GM19452 (cell line): ENCODE data around the gene NUB1.
A peak's percentile ranks its signal among the peaks of the same experiment; 100 is the strongest.

Experiments
- ATAC-seq: cut with Tn5 transposase; IDR thresholded peaks from one replicate; pipeline ENCODE4 v1.9.1; 2021; ENCODE audit not compliant: unreplicated experiment

The NUB1 gene

DNA sequence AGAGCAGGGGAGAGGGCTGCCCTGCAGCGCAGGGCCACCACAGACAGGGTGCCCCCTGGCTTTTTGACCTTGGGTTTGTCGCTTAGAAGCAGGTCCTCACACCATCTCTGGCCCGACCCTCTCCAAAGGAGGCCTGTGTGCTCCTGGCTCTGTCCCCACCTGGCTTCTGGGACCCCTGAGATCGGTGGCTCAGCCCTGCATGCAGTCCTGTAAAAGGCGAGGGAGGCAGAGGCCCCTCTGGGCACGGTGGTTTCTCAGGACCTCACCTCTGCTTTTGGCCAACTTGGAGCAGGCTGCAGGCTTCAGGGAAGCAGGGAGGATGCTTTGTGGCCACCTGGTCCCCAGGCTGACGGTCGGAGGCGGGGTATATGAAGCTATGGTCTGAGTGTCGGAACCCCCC is 46.8 kb downstream of the NUB1 start:
- no peak for ATAC-seq

DNA sequence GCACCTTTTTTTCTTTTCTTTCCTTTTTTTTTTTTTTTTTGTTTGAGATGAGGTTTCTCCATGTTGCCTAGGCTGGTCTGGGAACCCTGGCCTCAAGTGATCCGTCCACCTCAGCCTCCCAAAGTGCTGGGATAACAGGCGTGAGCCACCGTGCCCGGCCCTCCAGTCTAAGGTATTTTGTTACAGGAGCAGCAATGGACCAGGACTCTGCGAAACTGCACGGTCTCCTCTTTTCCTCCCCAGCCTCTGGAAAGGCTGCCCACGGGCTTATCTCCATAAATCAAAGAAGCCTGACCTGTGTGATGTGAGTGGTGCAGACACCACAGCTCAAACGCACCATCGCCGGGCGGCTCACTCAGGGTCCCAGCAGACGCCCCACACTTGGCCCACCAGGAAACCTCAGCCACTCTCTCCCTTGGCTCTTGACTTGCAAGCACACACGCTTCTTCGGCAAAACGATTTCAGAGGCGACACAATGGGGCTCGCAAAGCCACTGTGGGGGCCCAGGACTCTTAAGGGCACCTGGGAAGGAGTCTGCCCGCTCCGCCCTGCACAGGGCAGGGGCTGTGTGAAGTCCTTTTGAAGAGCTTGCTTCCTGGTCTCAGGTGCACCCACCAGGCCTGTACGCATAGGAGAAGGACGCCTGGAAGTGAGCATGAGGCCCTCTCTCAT is 47.6 kb downstream of the NUB1 start:
- no peak for ATAC-seq

DNA sequence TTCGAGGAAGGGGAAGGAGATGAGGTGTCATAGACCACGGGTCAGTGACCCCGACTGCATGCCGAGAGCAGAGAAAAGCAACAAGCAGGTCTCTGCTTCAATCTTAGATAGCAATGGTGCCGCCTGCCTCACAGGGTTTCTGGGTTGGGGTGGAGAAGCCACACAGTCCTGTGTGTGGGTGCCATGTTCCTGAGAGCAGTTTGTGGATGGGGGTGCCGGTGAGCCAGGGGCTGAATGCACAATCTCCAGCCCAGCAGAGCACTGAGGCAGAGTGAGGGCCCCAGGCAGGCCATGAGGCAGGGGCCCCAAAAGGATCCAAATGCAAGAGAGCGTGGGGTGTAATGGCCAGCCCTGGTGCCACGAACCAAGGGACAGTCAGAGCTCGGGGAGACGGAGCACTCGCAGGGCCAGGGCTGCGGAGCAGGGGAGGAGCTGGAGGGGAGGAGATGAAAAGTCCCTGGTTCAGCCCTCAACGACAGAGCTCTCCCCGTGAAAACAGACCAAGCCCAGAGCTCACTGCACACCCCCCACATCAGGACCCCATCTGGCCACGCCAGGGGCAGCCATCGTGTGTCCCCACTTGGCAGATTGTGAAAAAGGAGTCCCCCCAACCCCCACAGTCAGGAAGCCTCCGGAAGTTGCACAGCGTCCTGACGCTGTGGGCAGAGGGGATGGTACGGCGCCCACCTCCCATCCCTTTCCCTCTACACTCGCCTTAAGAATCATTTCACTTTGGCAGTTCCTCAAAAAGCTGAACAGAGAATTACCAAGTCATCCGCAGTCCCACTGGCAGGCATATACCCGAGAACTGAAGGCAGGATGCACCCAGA is 48.4 kb downstream of the NUB1 start:
- no peak for ATAC-seq

DNA sequence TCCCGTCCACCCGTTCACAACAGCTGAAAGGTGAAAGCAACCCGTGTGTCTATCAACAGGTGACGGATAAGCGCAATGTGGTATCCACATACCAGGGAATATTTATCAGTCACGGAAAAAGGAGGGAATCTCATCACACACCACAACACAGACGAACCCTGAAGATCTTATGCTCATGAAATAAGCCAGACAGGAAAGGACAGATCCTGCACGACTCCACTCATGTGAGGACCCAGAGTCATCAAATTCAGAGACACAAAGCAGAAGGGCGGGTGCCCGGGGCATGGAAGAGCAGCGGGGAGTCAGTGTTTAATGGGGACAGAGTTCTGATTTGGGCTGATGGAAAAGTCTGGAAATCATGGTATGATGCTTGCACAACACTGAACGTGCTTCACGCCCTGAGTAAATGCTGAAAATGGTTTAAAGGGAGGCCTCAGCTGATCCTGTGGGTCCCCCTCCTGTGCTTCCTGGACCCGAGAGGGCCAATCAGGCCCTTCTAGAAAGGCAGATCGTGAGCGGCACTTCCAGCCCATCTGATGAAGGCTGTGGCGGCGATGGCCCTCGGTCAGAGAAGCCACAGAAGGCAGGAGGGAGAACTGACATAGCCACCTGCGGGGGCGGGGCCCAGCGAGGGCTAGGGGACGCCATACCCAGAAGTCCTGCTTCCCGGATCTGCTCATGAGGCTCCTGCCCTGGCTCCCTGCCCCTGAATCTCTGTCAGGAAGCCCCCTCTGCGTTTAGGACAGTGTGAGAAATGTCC is 49.2 kb downstream of the NUB1 start:
- ATAC-seq, result no peak

DNA sequence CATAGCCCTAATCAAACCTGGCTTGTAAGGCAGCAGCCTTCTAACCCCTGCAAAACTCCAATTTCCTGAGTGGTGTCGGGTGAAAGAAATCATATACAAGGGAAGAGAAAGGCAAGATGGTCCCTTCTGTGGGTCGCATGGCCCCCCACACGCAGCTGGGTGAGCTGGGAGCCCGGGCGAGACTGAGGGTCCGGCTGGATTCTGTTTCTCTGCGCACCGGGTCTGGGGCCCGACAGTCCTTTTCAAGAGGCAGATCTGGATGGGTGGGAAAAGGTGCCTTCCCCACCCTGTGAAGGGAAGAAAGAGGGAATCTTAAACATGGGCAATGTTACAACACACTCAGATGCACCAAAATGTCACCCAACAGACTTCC is 49.7 kb downstream of the NUB1 start:
- no peak for ATAC-seq

DNA sequence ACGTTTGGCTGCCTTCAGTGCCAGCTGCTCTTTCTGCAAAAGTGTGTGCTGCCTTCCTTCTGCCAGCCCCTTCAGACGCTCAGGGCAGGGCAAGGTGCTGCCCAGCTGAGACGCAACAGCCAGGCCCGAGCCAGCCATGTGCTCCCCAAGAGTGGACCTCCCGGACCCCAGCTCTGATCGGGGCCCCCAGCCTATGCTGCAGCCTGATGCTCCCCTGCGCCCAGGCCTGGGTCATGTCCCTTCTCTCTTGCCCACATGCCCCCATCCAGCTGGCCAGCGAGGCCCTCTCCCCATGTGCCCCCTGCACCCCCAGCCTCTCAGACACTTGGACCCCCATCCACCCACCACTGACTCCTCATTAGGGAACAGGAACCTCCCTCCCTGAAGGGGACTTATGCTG is 50.4 kb downstream of the NUB1 start:
- no peak for ATAC-seq

DNA sequence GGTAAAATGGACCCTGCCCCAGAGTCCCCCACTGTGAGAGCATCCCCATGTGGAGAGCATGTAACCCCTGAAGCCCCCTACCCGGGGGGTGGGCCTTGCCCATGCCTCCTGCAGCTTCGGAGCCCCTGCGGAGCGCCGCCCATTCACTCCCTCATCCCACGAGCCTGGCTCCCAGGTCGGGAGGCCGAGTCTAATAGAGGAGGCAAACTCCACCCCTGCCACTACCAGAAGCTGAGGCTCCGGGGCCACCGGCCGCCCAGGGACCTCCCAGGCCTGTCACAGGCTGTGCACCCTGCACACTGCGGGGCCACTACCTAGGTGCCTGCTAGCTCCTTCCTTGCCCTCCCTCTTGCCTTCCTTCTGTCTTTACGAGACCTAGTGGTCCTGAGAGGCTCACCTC is 50.8 kb downstream of the NUB1 start:
- no peak for ATAC-seq

DNA sequence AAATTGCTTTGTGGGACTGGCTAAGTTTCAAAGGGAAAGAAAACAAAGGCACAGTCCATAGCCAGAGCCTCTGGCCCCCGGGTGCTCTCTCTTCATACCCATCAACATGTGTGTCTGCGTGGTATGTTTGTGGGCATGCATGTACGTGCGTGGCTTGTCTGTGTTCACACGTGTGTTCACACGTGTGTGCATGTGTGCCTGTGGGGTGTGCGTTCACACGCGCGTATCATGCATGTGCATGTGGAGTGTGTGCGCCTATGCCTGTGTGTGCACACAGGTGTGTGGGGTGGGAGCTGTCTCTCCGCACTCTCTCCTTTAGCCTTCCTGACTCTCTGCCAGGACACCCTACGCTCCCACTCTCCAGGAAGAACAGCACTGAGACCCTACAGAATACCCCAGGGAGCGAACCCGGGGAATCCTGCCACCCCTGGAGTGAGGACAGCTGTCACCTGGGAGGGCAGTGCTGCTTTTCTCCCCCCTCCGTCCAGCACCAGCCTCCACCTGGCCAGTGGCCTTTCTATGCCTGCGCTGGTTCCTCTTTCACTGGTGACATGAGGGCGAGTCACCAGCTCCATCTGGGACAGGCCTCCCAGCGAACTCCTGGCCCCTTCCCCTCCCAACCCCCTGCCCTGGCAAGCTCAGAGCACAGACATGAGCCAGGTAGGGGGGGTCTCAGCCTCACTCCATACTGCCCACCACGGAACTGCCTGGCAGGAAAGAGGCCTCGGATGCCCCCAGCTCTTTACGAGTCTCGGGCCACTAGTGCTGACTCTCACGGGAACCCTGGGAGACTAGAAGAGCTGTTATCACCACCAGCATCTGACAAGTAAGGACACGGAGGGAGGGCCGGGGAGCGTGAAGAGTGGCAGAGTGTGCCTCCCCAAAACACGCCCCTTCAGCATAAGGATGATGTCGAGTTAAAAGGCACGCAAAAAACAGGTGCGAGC is 51.7 kb downstream of the NUB1 start:
- ATAC-seq, result no peak

DNA sequence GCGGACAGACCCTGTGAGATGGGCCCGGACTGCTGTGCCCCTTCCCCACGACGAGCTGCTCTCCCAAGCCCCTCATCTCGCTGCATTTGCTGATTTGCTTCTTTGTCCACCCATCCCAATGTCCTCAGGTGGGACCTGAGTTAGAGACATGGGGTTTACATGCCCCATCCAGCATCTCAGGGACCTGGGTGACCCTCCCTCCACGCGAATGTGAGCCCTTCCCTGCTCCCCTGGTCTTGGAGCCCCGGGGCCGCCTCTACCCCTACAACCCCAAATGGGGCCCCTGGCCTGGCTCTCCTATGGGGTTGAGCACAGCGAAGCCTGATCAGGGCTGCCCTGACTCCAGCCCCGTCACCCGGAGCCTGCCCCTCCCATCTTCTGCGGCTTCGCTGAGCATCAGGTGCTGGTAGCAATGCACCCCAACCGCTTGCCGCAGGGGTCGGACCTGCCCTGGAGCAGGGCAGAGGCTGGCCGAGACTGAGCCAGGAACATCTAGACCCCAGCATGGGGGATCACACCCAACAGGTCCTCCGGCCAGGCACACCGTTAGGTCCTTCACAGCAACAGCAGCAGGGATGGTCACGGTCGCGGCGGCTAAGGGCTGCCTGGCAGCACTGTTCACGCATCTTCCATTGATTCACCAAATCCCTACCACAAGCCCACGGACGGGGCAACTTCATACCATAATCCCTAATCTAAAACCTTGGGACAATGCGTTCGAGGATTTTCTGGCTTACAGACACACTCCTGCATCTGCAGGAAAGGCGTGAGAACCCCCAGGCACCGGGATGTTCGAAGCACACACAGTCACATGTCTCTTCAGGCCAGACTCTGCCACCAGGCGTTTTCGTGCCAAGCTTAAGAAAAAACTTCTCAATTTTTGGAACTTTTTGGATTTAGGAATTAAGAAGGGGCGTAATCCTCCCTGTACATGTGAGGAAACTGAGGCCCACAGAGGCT is 52.7 kb downstream of the NUB1 start:
- no peak for ATAC-seq

DNA sequence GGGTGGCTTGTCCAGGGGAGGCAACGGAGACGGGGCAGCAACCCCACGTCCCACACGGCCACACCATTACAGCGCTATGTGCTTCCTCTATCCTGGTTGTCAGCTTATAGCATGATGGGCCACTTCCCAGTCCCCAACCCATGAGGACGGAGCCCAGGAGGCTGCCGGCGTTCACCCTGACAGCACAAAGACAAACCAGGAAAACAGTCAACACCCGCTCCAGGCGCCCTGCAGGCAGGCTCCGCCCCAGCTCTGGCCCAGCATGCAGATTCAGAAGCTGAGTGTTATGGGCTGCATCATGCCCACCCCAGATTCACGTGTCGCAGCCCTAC is 53.4 kb downstream of the NUB1 start:
- ATAC-seq, result no peak

DNA sequence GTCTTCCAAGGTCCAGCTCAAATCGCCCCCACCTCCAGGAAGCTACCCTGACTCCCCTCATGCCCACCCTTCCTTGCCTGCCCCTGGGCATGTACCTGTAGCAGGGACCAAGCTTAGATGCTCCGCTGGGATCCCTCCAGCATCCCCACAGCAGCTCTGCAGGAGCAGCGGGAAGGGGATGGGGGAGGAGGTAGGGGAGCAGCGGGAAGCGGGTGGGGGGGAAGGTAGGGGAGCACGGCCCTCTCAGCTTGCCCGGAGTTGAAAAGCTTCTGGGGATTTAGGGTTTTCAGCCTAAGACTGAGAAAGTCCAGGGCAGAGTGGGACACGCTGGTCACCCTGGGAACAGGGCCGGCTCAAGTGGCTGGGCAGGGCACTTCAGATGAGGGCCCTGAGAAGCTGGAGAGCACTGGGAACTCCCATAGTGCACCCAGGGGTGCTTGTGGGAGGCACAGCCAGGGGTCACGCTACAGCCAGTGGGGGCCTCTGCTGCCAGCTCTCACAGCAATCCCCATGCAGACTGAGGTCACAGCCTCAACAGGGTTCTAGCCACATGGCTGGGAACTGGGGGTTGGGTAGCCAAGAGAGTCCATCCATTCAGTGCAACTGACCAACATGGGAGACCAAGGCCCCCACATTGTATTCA is 54.8 kb downstream of the NUB1 start:
- no peak for ATAC-seq

DNA sequence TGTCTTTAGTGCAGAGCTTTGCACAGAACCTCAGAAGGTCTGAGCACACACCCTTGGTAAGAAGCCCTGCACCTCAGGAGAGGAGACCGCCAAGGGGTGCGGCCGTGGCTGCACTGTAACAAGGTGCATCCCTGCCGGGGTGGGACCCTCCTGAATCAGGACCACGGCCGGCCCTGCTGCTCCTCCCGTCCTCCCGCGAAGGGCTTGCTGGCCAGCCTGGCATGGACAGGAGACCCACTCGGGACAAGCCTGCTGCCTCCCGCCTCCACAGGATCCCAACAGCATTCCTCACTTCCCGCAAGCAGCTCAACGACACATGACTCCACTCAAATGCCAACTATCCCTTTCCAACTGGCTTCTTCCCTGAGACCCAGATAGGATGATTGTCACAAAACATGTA is 55.4 kb downstream of the NUB1 start:
- ATAC-seq, result no peak

DNA sequence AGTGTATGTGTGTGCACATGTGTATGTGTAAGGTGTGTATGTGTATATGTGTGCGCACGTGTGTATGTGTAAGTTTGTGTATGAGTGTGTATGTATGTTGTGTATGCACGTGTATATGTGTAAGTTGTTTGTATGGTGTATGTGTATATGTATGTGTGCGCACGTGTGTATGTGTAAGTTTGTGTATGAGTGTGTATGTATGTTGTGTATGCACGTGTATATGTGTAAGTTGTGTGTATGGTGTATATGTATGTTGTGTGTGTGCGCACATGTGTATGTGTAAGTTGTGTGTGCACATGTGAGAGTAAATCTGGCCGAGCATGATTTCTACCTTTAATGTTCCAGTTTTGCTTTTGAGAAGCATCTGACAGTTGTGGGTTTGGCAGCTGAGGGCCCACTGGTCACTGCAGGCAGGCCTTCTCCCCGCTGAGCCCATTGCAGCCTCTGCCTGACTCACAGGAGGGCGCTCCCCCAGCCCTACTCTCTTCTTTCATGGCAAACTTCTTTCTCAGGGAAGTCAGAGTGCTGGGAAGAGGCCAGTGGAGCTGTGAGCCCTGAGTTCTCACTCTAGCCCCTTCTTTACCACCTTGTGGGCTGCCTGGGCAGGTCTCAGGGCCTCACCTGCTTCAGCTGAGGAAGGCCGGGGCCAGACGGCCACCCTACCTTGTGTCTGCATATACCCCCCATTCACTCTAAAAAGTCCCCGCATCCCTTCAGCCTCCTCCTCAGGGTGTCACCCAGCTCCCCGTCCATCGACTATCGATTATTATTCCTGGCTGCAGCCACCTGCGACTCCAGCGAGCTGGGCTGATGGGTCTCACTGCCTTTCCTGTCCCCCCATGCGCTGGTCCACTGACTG is 57.1 kb downstream of the NUB1 start:
- no peak for ATAC-seq

DNA sequence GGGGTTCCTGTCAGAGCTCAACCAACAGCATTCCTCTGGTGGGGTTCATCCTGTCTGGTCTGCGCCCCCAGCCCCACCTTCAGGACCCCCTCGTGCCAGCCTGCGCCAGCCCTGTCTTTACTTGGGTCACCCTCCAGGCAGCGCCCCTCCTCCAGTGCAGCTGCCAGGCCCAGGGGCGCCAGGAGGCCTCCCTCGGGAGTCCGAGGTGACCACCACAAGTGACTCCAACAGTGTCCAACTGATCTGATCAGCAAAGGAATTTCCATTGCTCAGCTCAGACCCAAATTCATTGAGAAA is 57.6 kb downstream of the NUB1 start:
- ATAC-seq, result no peak

DNA sequence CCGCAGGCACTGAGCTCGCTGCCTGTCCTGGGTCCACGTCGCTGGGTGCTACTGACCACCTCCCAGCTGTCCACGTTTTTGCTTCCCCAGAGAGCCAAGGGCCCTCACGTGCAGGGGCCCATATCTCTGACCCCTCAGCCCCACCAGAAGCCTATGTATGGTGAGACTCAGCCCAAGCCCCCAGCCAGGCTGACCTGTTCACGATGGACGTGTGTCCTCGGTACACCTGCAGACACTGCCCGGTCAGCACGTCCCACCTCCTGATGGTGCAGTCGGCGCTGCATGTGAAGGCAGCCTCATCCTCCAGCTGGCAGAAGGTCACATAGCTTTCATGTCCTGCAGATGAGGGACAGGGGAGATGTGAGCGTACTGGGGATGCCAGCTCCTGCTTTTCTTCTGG is 58.3 kb downstream of the NUB1 start:
- ATAC-seq, result no peak

DNA sequence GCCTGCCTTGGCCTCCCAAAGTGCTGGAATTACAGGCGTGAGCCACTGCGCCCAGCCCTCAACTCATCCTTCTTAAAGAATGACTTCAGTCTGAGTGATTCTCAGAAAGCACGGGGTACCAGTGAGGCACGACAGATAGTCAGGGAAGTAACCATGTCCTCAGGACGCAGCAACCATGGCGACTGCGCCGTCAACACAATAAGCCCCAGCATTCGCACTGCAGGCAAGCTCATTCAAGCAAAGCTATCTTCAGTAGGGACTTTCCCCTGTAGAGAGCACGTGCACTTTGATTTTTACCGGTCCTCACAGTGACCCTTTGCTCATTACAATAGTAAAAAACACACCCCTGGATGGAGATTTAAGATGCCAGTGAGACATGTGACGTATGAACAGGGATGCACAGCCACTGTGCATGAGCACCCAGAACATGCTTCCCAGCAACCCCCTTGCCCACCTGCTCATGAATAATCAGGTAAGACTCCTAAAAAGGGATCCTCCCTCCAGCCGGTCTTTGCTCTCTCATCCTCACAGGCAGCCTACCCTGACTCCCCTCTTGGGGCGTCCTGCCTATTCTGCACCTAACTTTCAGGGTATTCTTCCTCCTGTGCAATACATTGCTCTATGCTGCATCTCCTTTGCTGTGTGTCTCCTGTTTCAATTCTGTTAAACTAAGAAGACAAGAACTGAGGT is 59.2 kb downstream of the NUB1 start:
- ATAC-seq, result peak; percentile 80

DNA sequence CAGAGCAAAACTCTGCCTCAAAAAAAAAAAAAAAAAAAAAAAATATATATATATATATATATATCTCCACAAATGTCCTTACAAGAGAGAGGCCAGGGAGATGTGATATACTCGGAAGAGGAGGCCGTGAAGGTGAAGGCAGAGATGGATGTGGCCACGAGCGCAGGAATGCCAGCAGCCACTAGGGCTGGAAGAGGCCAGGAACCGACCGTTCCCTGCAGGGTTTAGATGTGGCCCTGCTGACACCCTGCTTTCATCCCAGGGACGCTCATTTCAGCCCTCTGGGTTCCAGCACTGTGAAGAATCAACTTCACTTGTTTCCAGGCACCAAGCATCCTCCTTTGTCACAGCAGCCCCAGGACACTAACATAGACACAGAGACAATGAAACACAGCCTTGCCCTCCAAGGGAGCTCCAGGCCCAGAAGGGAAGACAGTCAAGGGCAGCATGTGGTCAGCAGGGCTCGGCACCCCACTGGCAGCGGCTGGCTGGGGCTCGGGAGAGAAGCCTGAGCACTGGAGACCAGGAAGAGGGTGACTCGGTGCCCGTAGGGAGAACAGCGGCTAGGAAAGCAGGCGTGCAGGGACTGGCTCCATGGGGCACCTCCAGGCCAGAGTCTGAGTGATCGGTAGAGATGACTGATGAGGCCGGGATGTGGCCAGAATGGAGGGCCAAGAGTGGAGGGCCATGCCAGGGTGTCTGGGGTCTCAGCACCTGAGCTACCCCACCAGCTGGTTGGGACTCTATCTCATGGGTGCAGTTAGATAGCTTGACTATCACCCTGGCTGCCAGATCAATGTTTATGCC is 60.6 kb downstream of the NUB1 start:
- no peak for ATAC-seq
